Measurements from ENCODE around the gene DNAJC1. TPM values are rescaled to one million over a fixed set of nuclear protein-coding genes. Genes with fewer than 3 reads are reported as not detected.

DNAJC1 gene
- total and polyA plus RNA-seq, 2 of the 8 experiments (the other 6 are each of a cell fraction or from before 2014, with no cell fraction given) = 6.8 to 14.8 TPM

DNA sequence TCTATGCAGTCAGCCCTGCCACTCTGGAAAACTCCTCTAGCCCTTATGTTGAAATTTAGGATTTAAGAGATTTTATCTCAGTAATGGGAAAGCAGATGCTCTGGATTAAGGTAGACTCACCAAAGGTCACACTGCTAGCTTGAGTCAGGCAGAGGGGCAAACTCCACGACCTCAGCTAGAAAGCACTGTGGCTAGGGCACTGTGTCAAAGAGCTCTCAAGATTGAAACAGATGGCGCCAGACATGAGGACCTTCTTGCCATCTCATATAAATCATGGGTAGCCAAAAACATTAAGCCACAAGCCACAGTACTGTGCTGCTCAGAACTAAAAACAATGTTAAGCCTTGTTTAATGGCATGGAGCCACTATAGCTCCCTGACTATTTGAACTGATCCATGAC lies 188.7 kb downstream of the DNAJC1 start:
- Histone ChIP-seq H3K4me2 (ENCODE audit: insufficient read depth in 1 of 2, low read depth in 2 of 2, low read length in 2 of 2) (no peak overlapping the region), H4K5ac (ENCODE audit: insufficient read length, low read depth, low read length) (no peak overlapping the region), H3K4me3 (ENCODE audit: extremely low read depth in 1 of 4, insufficient read depth in 2 of 4, low read depth in 3 of 4, low read length in 4 of 4) (no peak overlapping the region), H3K36me3 (ENCODE audit: control insufficient read depth in 2 of 4, insufficient read depth in 4 of 4, low read length in 3 of 4) (peaks cover 0 to 2% (median 0%) of the 10 kb centered on the region in 4 experiments; a peak in 1 of 8 replicates), H2AK5ac (ENCODE audit: low read depth, low read length) (no peak overlapping the region), H4K20me1 (replicated peaks in 1 of 2; ENCODE audit: control insufficient read depth in 1 of 2, insufficient read depth in 2 of 2, low read length in 2 of 2) (no peaks in the 10 kb centered on the region), H3K9me3 (ENCODE audit: insufficient read depth in 2 of 2, low read depth in 1 of 2, low read length in 1 of 2) (no peaks in the 10 kb centered on the region), H3K79me2 (ENCODE audit: control insufficient read depth in 1 of 2, insufficient read depth in 2 of 2, low read length in 2 of 2) (no peaks in the 10 kb centered on the region), H3K23ac (ENCODE audit: insufficient read length) (no peak overlapping the region), H3K9ac (replicated peaks in 1 of 4; ENCODE audit: extremely low read depth in 1 of 4, low read depth in 3 of 4, low read length in 3 of 4) (no peak overlapping the region), H3K4me1 (replicated peaks in 1 of 4; ENCODE audit: control insufficient read depth in 3 of 4, insufficient read depth in 4 of 4, low read length in 3 of 4) (peaks cover 0 to 6% (median 0%) of the 10 kb centered on the region in 4 experiments; a peak in 1 of 7 replicates), H3K18ac (ENCODE audit: extremely low read depth, low read length) (no peak overlapping the region), H2BK5ac (ENCODE audit: low read depth, low read length) (no peak overlapping the region), H3K56ac (replicated peaks; ENCODE audit: insufficient read length, low read depth, low read length) (no peak overlapping the region), H2BK12ac (ENCODE audit: low read depth, low read length) (peak overlapping the region; percentile 63; the same call in 1 of the 2 replicates), H3K4ac (replicated peaks; ENCODE audit: insufficient read length, low read depth, low read length) (no peak overlapping the region), H3K23me2 (ENCODE audit: low read depth, low read length) (no peaks in the 10 kb centered on the region), H2AFZ (ENCODE audit: low read length) (no peak overlapping the region), H3K14ac (ENCODE audit: insufficient read length) (no peak overlapping the region), H2BK20ac (ENCODE audit: low read length) (no peak overlapping the region), H3K27me3 (replicated peaks in 1 of 4; ENCODE audit: control insufficient read depth in 3 of 4, extremely low read depth in 1 of 4, insufficient read depth in 3 of 4, low read length in 3 of 4) (no peaks in the 10 kb centered on the region), H3K27ac (ENCODE audit: low read depth, low read length) (no peak overlapping the region), H4K8ac (ENCODE audit: extremely low read depth, insufficient read depth, low read length) (no peak overlapping the region), H2BK120ac (replicated peaks; ENCODE audit: low read depth, low read length) (no peak overlapping the region), H3K79me1 (ENCODE audit: low read depth, low read length) (no peaks in the 10 kb centered on the region), H4K91ac (replicated peaks; ENCODE audit: insufficient read length, low read length) (no peak overlapping the region), H2BK15ac (ENCODE audit: low read length) (no peak overlapping the region)
- POLR2A ChIA-PET (ENCODE audit: partially characterized antibody) = no interaction called here
- CTCF ChIA-PET (ENCODE audit: partially characterized antibody) = interaction anchor here (0.6 to 1.8 kb wide), 4 partner anchors 9 to 852 kb away, joined by 3 to 5 read pairs (median 4); no protein-coding TSS in a partner anchor
- DNase-seq (ENCODE audit: low read depth in 1 of 2, low spot score in 2 of 2) = no peak
- no peak for FAIRE-seq
- WGBS, 2 experiments (ENCODE audit: extremely low coverage in 1 of 2, insufficient coverage in 1 of 2, insufficient read length in 1 of 2, insufficient replicate concordance in 2 of 2, low coverage in 1 of 2, low lambda C conversion rate in 2 of 2, missing lambda C conversion rate in 1 of 2) = 78% methylated on average over 2 of the region's 2 CpGs; no CpG with 5 or more reads in 1 of the 2 experiments
- TF ChIP-seq POLR2A (IDR thresholded peaks at IDR 0.05; ENCODE audit: control extremely low read depth in 1 of 2, low read depth in 2 of 2, low read length in 2 of 2) (no peak), SIRT6 (IDR thresholded peaks at IDR 0.05; ENCODE audit: low read length) (no peak), CHD1 (IDR thresholded peaks at IDR 0.05; ENCODE audit: low read depth, low read length) (no peak), EZH2 (IDR thresholded peaks at IDR 0.05; ENCODE audit: low read depth, low read length, severe bottlenecking) (no peak), NANOG (IDR thresholded peaks at IDR 0.05; ENCODE audit: insufficient read depth, low read depth, low read length, poor library complexity, severe bottlenecking) (no peak), SP1 (IDR thresholded peaks at IDR 0.05; ENCODE audit: low read depth, low read length) (no peak), GTF2F1 (IDR thresholded peaks at IDR 0.05; ENCODE audit: borderline replicate concordance, low read depth, low read length) (no peak), SP2 (IDR thresholded peaks at IDR 0.05; ENCODE audit: low read length) (no peak), KDM4A (IDR thresholded peaks at IDR 0.05; ENCODE audit: low read depth, low read length, severe bottlenecking) (no peak), ASH2L (IDR thresholded peaks at IDR 0.05; ENCODE audit: low read length) (no peak), RNF2 (IDR thresholded peaks at IDR 0.05; ENCODE audit: borderline replicate concordance, low read depth, low read length, missing control alignments, poor library complexity, severe bottlenecking) (no peak), RFX5 (IDR thresholded peaks at IDR 0.05; ENCODE audit: borderline replicate concordance, low read depth, low read length) (no peak), TEAD4 (IDR thresholded peaks at IDR 0.05; ENCODE audit: low read depth, low read length) (no peak), RAD21 (IDR thresholded peaks at IDR 0.05 in 1 of 2, conservative IDR thresholded peaks at IDR 0.05 in 1 of 2; ENCODE audit: low read depth in 2 of 2, low read length in 2 of 2) (no peak), SRF (IDR thresholded peaks at IDR 0.05; ENCODE audit: low read depth, low read length) (no peak)
